ENCODE data around the gene CACNA2D1. TPM values are rescaled to one million over a fixed set of nuclear protein-coding genes. Genes with fewer than 3 reads are reported as not detected.
"Not testable (repeated sequence)": the region's sequence is repeated elsewhere in the genome, so short reads cannot be mapped to it uniquely, and the experiment has no call there.

Gene CACNA2D1
- total RNA-seq, 1 donor from 2014 or later: 17.2 TPM

GRCh38 chr7:82393076-82393839, 50.3 kb downstream of the CACNA2D1 start:
- no peak for DNase-seq (ENCODE audit: low spot score)

DNA sequence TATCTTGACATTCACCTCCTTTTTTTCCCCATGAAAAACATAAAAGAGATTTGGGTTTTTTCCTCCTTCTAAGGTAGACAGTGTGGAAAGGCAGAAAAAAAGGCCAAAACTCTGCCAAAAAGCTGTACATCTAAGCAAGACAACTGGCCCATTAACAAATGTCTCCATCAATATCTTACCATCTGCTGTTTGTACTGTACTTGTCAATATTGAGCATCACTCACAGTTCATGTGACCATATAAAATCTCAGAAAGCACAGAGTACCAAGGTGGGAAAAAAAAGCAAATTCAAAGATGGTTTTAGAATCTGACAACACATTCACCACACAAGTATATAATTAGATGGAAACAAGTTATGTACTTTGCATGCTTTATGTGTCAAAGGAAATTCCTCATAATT, 52.6 kb downstream of the CACNA2D1 start:
- no peak for DNase-seq (ENCODE audit: low spot score)

GRCh38 chr7:82389876-82390275, 53.7 kb downstream of the CACNA2D1 start:
- no peak for DNase-seq (ENCODE audit: low spot score)

GRCh38 chr7:82388138-82388537, 55.4 kb downstream of the CACNA2D1 start:
- DNase-seq (ENCODE audit: low spot score): no peak

- not testable (repeated sequence) for DNase-seq (ENCODE audit: low spot score)
These were observed 57.0 kb downstream of the CACNA2D1 start for GRCh38 chr7:82386571-82386970.

GRCh38 chr7:82384779-82385178, 58.8 kb downstream of the CACNA2D1 start:
- no peak for DNase-seq (ENCODE audit: low spot score)

- DNase-seq (ENCODE audit: low spot score): no peak
These were observed 59.5 kb downstream of the CACNA2D1 start for GRCh38 chr7:82384051-82384464.

DNA sequence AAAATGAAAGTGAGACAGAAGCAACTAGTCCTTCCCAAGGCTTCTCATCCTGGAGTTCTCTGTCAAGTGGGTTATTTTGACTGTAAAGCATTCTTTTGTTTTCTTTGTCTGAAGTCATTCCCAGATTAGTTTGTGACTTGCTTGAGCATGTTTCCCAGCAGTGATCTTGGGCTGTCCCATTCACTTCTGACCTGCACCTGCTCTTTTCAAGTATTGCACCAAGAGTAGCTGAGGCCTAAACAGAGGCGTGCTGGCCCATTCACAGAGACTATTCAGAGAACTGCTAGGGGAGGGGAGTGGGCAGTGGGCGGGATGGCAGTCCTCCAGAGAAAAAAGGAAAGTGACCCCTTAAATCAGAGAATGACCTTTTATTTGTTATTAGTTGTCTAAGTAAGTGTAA, 61.3 kb downstream of the CACNA2D1 start:
- no peak for DNase-seq (ENCODE audit: low spot score)

DNA sequence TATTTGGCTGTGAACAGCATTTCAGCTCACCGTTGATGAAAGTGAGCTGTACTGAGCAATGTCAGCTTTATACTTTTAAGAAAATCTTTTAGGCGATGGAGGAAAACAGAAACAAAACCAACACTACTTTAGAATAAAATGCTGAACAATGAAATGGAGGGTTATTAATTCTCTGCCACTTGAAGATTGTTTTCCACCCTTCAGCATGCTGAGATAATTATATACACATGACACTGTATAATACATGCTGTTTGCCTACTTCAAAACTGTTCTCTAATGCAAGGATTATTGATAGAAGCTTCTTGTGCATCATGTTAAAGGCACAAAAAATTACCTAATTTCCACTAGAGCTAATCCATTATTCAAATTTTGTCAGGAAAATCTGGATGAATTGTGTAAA, 66.8 kb downstream of the CACNA2D1 start:
- DNase-seq (ENCODE audit: low spot score): no peak

DNA sequence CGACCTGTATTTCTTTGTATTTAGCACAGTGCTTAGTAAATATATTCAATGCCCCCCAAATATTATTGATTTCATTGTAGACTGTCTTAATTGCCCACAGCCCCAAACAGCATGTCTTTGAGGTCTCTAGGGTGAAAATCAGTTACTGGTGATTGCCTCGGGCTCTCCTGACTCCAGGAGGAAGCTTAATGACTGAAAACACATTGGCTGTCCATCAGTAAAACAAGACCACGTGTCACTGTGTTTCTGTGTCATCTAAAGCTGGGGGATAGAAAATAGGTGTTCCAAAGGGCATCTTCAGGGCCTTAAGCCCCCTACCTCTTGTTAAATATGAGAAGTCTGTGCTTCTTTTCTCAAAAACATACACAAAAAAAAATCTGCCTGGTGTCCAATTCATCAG, 67.9 kb downstream of the CACNA2D1 start:
- no peak for DNase-seq (ENCODE audit: low spot score)

DNA sequence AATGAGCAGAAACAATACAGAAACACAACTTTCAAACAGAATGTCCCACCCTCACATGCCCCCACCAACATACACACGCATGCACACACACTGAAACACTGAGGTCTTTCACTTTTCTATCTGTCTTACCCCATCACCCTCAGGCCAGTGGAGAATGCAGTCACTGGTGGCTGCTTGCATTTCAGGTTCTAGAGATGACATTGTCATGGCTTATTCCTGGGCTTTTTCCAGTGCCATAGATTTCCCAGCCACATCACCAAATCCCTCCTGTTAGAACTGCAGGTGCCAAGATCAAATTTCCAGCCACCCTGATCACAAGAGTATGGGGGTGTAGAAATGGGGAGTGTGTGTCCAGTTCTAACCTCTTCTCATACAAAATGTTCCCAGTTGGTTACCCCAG, 68.4 kb downstream of the CACNA2D1 start:
- no peak for DNase-seq (ENCODE audit: low spot score)

DNA sequence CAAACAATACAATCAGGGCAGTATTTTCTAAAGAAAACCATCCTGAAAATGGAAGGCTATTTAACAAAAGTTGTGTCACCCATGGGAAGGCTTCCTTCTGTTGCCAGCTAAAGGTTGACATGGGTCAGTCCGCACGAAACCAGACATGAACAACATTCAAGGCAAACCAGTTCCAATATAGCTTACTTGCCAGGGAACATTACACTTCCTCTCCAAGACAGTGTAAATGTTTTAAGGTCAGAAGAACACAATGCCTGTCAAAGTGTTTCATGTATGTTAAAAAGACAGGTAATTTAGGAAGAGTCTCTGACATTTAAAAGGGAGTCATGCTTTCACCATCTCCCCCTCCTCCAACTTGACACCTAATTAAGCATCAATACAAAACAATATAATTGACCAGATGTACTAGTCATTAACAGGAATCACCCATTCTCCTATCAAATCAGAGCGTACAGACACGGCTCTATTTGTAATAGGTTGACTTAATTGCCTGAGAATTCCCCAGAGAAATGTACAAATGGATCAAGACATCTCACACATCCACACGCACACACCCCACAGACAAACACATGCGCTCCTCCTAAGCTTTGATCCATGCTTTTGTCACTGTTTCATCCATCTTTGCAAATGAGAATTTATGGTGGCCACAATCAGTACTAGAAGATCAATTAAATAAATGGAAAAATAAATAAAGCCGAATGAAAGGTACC, 69.5 kb downstream of the CACNA2D1 start:
- DNase-seq (ENCODE audit: low spot score): no peak

DNA sequence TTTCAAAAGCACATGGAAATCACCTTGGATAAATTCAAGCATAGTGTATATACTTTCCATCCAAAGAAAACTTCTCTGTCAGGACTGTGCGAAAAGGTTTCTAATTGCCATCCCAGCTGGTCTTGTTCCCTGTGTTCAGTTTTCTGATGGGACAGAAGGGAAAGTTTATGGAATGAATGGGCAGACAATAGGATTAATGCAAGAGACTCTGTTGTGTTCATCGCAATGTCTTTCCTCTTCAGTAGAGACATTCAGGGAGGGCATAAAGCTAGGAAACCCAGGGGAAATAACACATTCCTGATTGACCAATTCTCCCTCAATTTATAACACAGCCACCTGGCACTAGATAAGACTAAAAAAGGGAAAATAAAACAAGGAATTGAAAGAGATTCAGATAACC, 78.9 kb downstream of the CACNA2D1 start:
- DNase-seq (ENCODE audit: low spot score): no peak

- DNase-seq (ENCODE audit: low spot score): no peak
These were observed 79.5 kb downstream of the CACNA2D1 start for GRCh38 chr7:82364048-82364447.

DNA sequence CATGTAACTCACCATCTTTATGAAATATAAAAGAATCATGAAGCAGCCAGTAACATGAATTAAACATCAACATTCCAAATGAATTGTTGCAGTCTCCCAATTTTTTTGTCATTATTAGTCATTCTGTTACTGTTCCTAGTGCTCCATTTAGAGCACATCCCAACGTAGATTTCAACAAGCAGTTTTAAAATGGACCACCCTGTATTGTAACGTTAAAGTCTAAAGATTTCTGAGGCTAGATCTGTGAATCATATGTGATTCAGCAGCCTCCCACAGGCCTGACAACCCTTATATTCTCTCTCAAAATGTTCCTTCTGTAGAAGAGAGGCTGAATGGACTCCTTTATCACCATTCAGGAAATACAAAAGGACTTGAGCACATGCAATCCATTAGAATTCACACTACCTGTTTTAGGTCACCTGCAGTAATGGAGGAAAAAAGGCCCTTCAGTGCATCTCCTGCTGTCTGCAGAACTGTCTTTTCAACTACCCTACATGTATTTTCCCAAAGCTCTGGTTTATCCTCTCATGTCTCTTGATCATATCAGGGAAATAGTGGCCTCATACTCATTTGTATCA, 81.4 kb downstream of the CACNA2D1 start:
- no peak for DNase-seq (ENCODE audit: low spot score)

DNA sequence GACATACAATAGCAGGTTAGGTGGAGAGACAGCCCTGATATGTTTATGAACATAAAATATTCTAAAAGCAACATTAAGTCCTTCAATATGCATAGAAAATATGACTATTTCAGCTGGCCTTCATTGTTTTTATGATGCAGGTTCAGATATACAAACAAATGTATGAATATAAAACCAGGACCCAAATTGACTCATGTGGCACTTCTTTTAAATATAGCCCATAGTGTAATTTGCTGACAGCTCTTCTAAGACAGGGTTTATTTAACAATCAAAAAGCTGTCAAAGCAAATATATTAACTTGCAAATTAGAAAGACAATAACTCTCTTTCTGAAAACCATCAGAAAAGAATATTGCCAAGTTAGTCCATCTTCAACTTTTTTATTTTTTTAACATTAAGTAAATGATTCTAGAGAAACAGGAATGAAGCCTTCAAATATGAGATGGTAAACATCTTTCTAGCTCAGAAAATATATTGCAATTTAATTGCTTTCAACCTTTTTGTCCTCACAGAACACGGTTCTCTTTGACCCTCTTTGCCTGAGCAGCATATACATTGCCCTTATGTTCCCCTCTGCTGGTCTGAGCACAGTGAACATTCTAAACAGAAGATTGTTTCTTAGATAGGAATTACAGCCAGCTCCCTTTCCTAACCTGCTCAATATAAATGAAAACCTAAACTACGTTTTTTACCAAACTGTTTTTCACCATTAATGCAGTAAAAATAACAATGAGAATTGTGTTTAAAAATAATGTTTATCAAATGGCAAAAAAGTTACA, 82.8 kb downstream of the CACNA2D1 start:
- no peak for DNase-seq (ENCODE audit: low spot score)

- no peak for DNase-seq (ENCODE audit: low spot score)
These were observed 84.2 kb downstream of the CACNA2D1 start for GRCh38 chr7:82359426-82359825.

- DNase-seq (ENCODE audit: low spot score): no peak
These were observed 84.7 kb downstream of the CACNA2D1 start for GRCh38 chr7:82358923-82359322.

- DNase-seq (ENCODE audit: low spot score): no peak
These were observed 85.5 kb downstream of the CACNA2D1 start for GRCh38 chr7:82358009-82358578.

- DNase-seq (ENCODE audit: low spot score): no peak
These were observed 95.3 kb downstream of the CACNA2D1 start for GRCh38 chr7:82348251-82348650.

DNA sequence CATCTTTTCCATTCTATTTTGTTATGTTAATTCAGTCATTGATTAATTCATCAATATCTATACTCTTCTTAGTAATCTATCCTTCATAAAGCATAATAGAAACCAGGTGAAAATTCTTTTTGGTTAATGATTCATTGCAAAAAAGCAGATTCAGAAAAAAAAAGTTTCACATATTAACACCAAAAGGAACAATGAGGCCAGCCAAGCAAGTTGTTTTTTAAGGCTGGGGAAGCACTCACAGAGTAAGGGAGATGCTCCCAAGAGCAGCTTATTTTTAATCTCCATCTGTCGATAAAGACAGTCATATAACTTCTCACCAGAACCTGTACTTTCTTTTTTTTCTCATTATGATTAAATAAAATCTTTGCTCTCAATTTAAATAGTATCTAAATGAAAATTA, 95.8 kb downstream of the CACNA2D1 start:
- DNase-seq (ENCODE audit: low spot score): no peak

GRCh38 chr7:82345886-82346285, 97.7 kb downstream of the CACNA2D1 start:
- no peak for DNase-seq (ENCODE audit: low spot score)

All from mucosa of gallbladder (tissue), 1 donor.